ENCODE data around the gene ABLIM3.

GRCh38 chr5:149182241-149182640 lies 40.9 kb downstream of the ABLIM3 start:
- TF ChIP-seq CTCF (IDR thresholded peaks at IDR 0.05) (no peak), EZH2 (IDR thresholded peaks at IDR 0.05) (no peak), EZH2phosphoT487 (IDR thresholded peaks at IDR 0.05) (no peak)
